GM21367 (cell line): Measurements from ENCODE around the gene L3MBTL4.
A peak's percentile ranks its signal among the peaks of the same experiment; 100 is the strongest.

Experiments used
- ATAC-seq: cut with Tn5 transposase; IDR thresholded peaks from one replicate; pipeline ENCODE4 v1.9.1; 2021; ENCODE audit not compliant: unreplicated experiment

L3MBTL4 gene

GRCh38 chr18:6257950-6258349 lies 156.8 kb downstream of the L3MBTL4 start:
- ATAC-seq = no peak

GRCh38 chr18:6256521-6256920 lies 158.2 kb downstream of the L3MBTL4 start:
- no peak for ATAC-seq

GRCh38 chr18:6255886-6256285 lies 158.8 kb downstream of the L3MBTL4 start:
- ATAC-seq = no peak

- ATAC-seq = no peak
Observed at GRCh38 chr18:6255116-6255705, 159.5 kb downstream of the L3MBTL4 start.

- ATAC-seq = no peak
Observed at GRCh38 chr18:6254456-6254855, 160.3 kb downstream of the L3MBTL4 start.

GRCh38 chr18:6251084-6251483 lies 163.6 kb downstream of the L3MBTL4 start:
- no peak for ATAC-seq

- no peak for ATAC-seq
Observed at GRCh38 chr18:6249788-6250187, 164.9 kb downstream of the L3MBTL4 start.

GRCh38 chr18:6249170-6249569 lies 165.5 kb downstream of the L3MBTL4 start:
- ATAC-seq = peak; percentile 93

GRCh38 chr18:6248017-6248416 lies 166.7 kb downstream of the L3MBTL4 start:
- no peak for ATAC-seq

GRCh38 chr18:6242004-6242403 lies 172.7 kb downstream of the L3MBTL4 start:
- ATAC-seq = no peak

- ATAC-seq = no peak
Observed at GRCh38 chr18:6239716-6240115, 175.0 kb downstream of the L3MBTL4 start.

- no peak for ATAC-seq
Observed at GRCh38 chr18:6236258-6236657, 178.5 kb downstream of the L3MBTL4 start.

GRCh38 chr18:6222271-6222670 lies 192.4 kb downstream of the L3MBTL4 start:
- ATAC-seq = no peak

- ATAC-seq = no peak
Observed at GRCh38 chr18:6221602-6222014, 193.1 kb downstream of the L3MBTL4 start.

- ATAC-seq = no peak
Observed at GRCh38 chr18:6220129-6220528, 194.6 kb downstream of the L3MBTL4 start.

- ATAC-seq = no peak
Observed at GRCh38 chr18:6219116-6219717, 195.5 kb downstream of the L3MBTL4 start.

GRCh38 chr18:6215888-6216287 lies 198.8 kb downstream of the L3MBTL4 start:
- ATAC-seq = no peak

- no peak for ATAC-seq
Observed at GRCh38 chr18:6211174-6211504, 203.6 kb downstream of the L3MBTL4 start.

GRCh38 chr18:6210349-6211173 lies 204.2 kb downstream of the L3MBTL4 start:
- no peak for ATAC-seq

- no peak for ATAC-seq
Observed at GRCh38 chr18:6207941-6208340, 206.8 kb downstream of the L3MBTL4 start.

GRCh38 chr18:6207116-6207515 lies 207.6 kb downstream of the L3MBTL4 start:
- no peak for ATAC-seq

GRCh38 chr18:6205706-6206105 lies 209.0 kb downstream of the L3MBTL4 start:
- no peak for ATAC-seq
